ENCODE results near the gene ADGRF3. TPM values are rescaled to one million over a fixed set of nuclear protein-coding genes. Genes with fewer than 3 reads are reported as not detected.

The ADGRF3 gene
- total and polyA plus RNA-seq, 9 of the 15 experiments (the other 6 are each of a cell fraction or from before 2014, with no cell fraction given), result 0.04 to 0.54 (median 0.16) TPM; not detected in 2

DNA sequence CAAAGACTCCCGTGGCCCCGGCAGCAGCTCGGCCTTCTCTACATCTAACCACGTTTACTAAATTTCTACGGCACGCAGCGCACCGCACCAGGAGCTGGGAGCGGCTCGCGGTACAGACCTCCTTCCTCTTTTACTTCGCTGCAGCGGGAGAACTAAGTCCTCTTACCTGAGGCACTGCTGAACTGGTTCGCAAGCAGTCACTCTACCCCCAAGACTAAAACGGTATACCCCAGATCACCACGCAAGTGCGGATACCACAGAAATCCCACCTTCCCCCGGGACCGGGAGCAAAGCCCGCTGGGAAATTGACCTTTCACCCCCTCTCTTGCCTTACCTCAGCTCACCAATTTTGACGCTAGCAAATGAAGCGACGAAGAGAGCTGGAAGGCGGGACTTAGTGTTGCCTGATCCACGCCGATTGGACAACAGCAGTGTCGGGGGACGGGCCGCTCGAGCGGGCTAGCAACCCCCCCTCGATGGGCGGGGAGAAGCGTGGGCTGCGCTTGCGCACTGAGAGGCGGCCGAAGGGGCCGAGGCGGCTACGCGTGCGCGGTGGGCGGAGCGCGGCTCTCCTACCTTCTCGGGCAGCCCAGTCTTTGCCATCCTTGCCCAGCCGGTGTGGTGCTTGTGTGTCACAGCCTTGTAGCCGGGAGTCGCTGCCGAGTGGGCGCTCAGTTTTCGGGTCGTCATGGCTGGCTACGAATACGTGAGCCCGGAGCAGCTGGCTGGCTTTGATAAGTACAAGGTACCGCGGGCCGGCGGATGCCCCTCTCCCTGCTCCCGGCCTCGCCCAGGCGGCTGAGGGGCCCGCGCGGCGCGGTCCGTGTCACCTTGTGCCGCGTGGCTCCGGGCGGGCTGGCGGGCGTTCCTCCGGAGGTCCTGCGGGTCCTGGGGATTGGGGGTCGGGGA lies 790 bp downstream of the ADGRF3 start, which contains the start of gene SELENOI (continued):
- TF ChIP-seq ZNF175 (CRISPR knock-in tag; IDR thresholded peaks at IDR 0.05; ENCODE audit: low read depth) (0 out of 2 replicates have a peak, but pooled peaks have one; percentile 17), STAT5B (CRISPR knock-in tag; IDR thresholded peaks at IDR 0.05) (no peak), TAL1 (IDR thresholded peaks at IDR 0.05) (no peak), ZNF717 (CRISPR knock-in tag; IDR thresholded peaks at IDR 0.05) (no peak), FOXM1 (IDR thresholded peaks at IDR 0.05; ENCODE audit: low read depth) (no peak), FOXM1 (CRISPR knock-in tag; IDR thresholded peaks at IDR 0.05; ENCODE audit: low read depth) (no peak), JUN (IDR thresholded peaks at IDR 0.05; ENCODE audit: borderline replicate concordance, low read depth, low read length) (no peak), JUN (CRISPR knock-in tag; IDR thresholded peaks at IDR 0.05; ENCODE audit: borderline replicate concordance) (0 out of 2 replicates have a peak, but pooled peaks have one; percentile 27), PHF8 (IDR thresholded peaks at IDR 0.05; ENCODE audit: borderline replicate concordance, low read length) (peak; percentile 96), ZC3H11A (IDR thresholded peaks at IDR 0.05; ENCODE audit: low read depth, low read length) (no peak), FIP1L1 (IDR thresholded peaks at IDR 0.05; ENCODE audit: low read depth, low read length, poor library complexity, severe bottlenecking) (peak; percentile 84), TAF15 (IDR thresholded peaks at IDR 0.05; ENCODE audit: low read depth, low read length) (no peak), NR2C2 (CRISPR knock-in tag; IDR thresholded peaks at IDR 0.05) (peak; percentile 98), NR2C2 (tag; IDR thresholded peaks at IDR 0.05) (peak; percentile 100), THRAP3 (IDR thresholded peaks at IDR 0.05; ENCODE audit: borderline replicate concordance) (no peak), PTBP1 (IDR thresholded peaks at IDR 0.05; ENCODE audit: low read depth, low read length) (no peak)
- TF ChIP-seq, protein P1, sequence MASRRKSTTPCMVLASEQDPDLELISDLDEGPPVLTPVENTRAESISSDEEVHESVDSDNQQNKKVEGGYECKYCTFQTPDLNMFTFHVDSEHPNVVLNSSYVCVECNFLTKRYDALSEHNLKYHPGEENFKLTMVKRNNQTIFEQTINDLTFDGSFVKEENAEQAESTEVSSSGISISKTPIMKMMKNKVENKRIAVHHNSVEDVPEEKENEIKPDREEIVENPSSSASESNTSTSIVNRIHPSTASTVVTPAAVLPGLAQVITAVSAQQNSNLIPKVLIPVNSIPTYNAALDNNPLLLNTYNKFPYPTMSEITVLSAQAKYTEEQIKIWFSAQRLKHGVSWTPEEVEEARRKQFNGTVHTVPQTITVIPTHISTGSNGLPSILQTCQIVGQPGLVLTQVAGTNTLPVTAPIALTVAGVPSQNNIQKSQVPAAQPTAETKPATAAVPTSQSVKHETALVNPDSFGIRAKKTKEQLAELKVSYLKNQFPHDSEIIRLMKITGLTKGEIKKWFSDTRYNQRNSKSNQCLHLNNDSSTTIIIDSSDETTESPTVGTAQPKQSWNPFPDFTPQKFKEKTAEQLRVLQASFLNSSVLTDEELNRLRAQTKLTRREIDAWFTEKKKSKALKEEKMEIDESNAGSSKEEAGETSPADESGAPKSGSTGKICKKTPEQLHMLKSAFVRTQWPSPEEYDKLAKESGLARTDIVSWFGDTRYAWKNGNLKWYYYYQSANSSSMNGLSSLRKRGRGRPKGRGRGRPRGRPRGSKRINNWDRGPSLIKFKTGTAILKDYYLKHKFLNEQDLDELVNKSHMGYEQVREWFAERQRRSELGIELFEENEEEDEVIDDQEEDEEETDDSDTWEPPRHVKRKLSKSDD (conservative IDR thresholded peaks at IDR 0.05; ENCODE audit: low read length), result 0 out of 2 replicates have a peak, but pooled peaks have one; percentile 47
- TF ChIP-seq, protein P2, sequence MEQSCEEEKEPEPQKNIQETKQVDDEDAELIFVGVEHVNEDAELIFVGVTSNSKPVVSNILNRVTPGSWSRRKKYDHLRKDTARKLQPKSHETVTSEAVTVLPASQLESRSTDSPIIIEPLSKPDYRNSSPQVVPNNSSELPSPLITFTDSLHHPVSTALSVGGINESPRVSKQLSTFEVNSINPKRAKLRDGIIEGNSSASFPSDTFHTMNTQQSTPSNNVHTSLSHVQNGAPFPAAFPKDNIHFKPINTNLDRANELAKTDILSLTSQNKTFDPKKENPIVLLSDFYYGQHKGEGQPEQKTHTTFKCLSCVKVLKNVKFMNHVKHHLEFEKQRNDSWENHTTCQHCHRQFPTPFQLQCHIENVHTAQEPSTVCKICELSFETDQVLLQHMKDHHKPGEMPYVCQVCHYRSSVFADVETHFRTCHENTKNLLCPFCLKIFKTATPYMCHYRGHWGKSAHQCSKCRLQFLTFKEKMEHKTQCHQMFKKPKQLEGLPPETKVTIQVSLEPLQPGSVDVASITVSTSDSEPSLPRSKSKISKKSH (CRISPR knock-in tag; IDR thresholded peaks at IDR 0.05), result no peak
- TF ChIP-seq, protein P3, sequence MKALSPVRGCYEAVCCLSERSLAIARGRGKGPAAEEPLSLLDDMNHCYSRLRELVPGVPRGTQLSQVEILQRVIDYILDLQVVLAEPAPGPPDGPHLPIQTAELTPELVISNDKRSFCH (CRISPR knock-in tag; IDR thresholded peaks at IDR 0.05), result no peak
- TF ChIP-seq, protein P3 (tag; IDR thresholded peaks at IDR 0.05), result peak; percentile 45; the same call in 1 of the 2 replicates
- TF ChIP-seq, protein P4, sequence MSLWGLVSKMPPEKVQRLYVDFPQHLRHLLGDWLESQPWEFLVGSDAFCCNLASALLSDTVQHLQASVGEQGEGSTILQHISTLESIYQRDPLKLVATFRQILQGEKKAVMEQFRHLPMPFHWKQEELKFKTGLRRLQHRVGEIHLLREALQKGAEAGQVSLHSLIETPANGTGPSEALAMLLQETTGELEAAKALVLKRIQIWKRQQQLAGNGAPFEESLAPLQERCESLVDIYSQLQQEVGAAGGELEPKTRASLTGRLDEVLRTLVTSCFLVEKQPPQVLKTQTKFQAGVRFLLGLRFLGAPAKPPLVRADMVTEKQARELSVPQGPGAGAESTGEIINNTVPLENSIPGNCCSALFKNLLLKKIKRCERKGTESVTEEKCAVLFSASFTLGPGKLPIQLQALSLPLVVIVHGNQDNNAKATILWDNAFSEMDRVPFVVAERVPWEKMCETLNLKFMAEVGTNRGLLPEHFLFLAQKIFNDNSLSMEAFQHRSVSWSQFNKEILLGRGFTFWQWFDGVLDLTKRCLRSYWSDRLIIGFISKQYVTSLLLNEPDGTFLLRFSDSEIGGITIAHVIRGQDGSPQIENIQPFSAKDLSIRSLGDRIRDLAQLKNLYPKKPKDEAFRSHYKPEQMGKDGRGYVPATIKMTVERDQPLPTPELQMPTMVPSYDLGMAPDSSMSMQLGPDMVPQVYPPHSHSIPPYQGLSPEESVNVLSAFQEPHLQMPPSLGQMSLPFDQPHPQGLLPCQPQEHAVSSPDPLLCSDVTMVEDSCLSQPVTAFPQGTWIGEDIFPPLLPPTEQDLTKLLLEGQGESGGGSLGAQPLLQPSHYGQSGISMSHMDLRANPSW (CRISPR knock-in tag; IDR thresholded peaks at IDR 0.05), result no peak
